GM12872 (cell line): Measurements from ENCODE around the gene DHRS11.

Experiments
- TF ChIP-seq, protein P1 (sequence below): IDR thresholded peaks from 3 replicates; pipeline ENCODE4 v1.5.1; 2011; ENCODE audit warnings: low read depth, mild to moderate bottlenecking, low read length, moderate library complexity; ENCODE audit not compliant: insufficient read depth

DHRS11 gene

GRCh38 chr17:36645422-36645821, 53.7 kb downstream of the DHRS11 start:
- TF ChIP-seq, protein P1, sequence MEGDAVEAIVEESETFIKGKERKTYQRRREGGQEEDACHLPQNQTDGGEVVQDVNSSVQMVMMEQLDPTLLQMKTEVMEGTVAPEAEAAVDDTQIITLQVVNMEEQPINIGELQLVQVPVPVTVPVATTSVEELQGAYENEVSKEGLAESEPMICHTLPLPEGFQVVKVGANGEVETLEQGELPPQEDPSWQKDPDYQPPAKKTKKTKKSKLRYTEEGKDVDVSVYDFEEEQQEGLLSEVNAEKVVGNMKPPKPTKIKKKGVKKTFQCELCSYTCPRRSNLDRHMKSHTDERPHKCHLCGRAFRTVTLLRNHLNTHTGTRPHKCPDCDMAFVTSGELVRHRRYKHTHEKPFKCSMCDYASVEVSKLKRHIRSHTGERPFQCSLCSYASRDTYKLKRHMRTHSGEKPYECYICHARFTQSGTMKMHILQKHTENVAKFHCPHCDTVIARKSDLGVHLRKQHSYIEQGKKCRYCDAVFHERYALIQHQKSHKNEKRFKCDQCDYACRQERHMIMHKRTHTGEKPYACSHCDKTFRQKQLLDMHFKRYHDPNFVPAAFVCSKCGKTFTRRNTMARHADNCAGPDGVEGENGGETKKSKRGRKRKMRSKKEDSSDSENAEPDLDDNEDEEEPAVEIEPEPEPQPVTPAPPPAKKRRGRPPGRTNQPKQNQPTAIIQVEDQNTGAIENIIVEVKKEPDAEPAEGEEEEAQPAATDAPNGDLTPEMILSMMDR, result no peak

- TF ChIP-seq, protein P1, result no peak
These were observed 56.0 kb downstream of the DHRS11 start for GRCh38 chr17:36647636-36648035.

GRCh38 chr17:36650096-36650775, 58.6 kb downstream of the DHRS11 start:
- TF ChIP-seq, protein P1, result no peak
